IMR-90 (cell line): ENCODE data around the gene PIP4K2A. TPM values are rescaled to one million over a fixed set of nuclear protein-coding genes. Genes with fewer than 3 reads are reported as not detected.

Experiments used
- ATAC-seq: fragments of 200-7000 bp; cut with Tn5 transposase; 2 replicates; pipeline ENCODE4 v1.9.1; 2020; ENCODE audit warnings: low read depth, mild to moderate bottlenecking, moderate library complexity
- BruUV-seq: library from RNA; stranded (reverse); fragments of 400-500 nt; replicated peaks from 2 replicates; lab custom pipeline; 2021; lab: Mats Ljungman, UMichigan
- CTCF ChIA-PET: fragments of 300-600 bp; formaldehyde crosslinking; extraction: SDS; loops from one replicate; lab custom pipeline; 2021; ENCODE audit warnings: antibody characterized with exemption; lab: Yijun Ruan, JAX
- POLR2A ChIA-PET: fragments of 300-600 bp; sonication (Branson Sonifier 250); formaldehyde crosslinking; loops from one replicate; lab custom pipeline; 2022; ENCODE audit warnings: antibody characterized with exemption; ENCODE audit not compliant: unreplicated experiment; lab: Charles Lee
- DNase-seq: peaks from one replicate; pipeline ENCODE4 v3.0.0; 2013
- H2AFZ ChIP-seq: replicated peaks from 2 replicates; pipeline ENCODE3; 2013; ENCODE audit warnings: low read length, mild to moderate bottlenecking; ENCODE audit not compliant: poor library complexity
- H2AK5ac ChIP-seq: 2 replicates; pipeline ENCODE4 v1.6.1; 2013; ENCODE audit warnings: low read depth, low read length, inconsistent platforms
- H2AK9ac ChIP-seq: replicated peaks from 2 replicates; pipeline ENCODE3; 2013; ENCODE audit warnings: mild to moderate bottlenecking, low read depth, low read length, moderate library complexity; ENCODE audit not compliant: poor library complexity
- H2BK120ac ChIP-seq: 2 replicates; pipeline ENCODE4 v1.6.1; 2013; ENCODE audit warnings: low read depth, low read length, inconsistent platforms
- H2BK15ac ChIP-seq: 3 replicates; pipeline ENCODE4 v1.6.1; 2013; ENCODE audit warnings: low read depth, low read length, inconsistent platforms
- H2BK20ac ChIP-seq: 2 replicates; pipeline ENCODE4 v1.6.1; 2013; ENCODE audit warnings: low read depth, mild to moderate bottlenecking, inconsistent platforms, low read length, moderate library complexity
- H2BK5ac ChIP-seq: 2 replicates; pipeline ENCODE4 v1.6.1; 2013; ENCODE audit warnings: mild to moderate bottlenecking, low read depth, low read length, inconsistent platforms; ENCODE audit not compliant: poor library complexity, severe bottlenecking
- H3K14ac ChIP-seq: replicated peaks from 2 replicates; pipeline ENCODE4 v1.6.1; 2013; ENCODE audit warnings: low read depth, low read length, inconsistent platforms
- H3K18ac ChIP-seq: 2 replicates; pipeline ENCODE4 v1.6.1; 2013; ENCODE audit warnings: low read depth, low read length, control low read depth
- H3K23ac ChIP-seq: 2 replicates; pipeline ENCODE4 v1.6.1; 2013; ENCODE audit warnings: low read depth, low read length, inconsistent platforms
- H3K27ac ChIP-seq: 2 replicates; pipeline ENCODE4 v1.5.1; 2013; ENCODE audit warnings: mild to moderate bottlenecking, control low read depth, low read length; ENCODE audit not compliant: insufficient read depth
- H3K27me3 ChIP-seq: 2 replicates; pipeline ENCODE4 v1.6.1; 2013; ENCODE audit warnings: low read length; ENCODE audit not compliant: control insufficient read depth, insufficient read depth
- H3K36me3 ChIP-seq: 2 replicates; pipeline ENCODE4 v1.6.1; 2013; ENCODE audit warnings: low read length, mixed read lengths; ENCODE audit not compliant: control insufficient read depth, insufficient read depth
- H3K4ac ChIP-seq: 2 replicates; pipeline ENCODE4 v1.6.1; 2013; ENCODE audit warnings: low read depth, low read length, inconsistent platforms
- H3K4me1 ChIP-seq: 2 replicates; pipeline ENCODE4 v1.6.1; 2013; ENCODE audit warnings: low read length, mixed read lengths; ENCODE audit not compliant: control insufficient read depth, insufficient read depth
- H3K4me2 ChIP-seq: 2 replicates; pipeline ENCODE4 v1.6.1; 2013; ENCODE audit warnings: low read depth, mild to moderate bottlenecking, control low read depth, low read length, moderate library complexity
- H3K4me3 ChIP-seq: 2 replicates; pipeline ENCODE4 v1.5.1; 2013; ENCODE audit warnings: low read depth, mild to moderate bottlenecking, control low read depth, low read length, moderate library complexity; ENCODE audit not compliant: insufficient read depth
- H3K56ac ChIP-seq: 2 replicates; pipeline ENCODE4 v1.6.1; 2013; ENCODE audit warnings: low read length, inconsistent platforms; ENCODE audit not compliant: insufficient read depth; ENCODE audit errors: extremely low read depth
- H3K79me1 ChIP-seq, 2 experiments: 2 replicates each; pipeline ENCODE4 v1.6.1; 2013; ENCODE audit warnings: low read length in 2 of 2, inconsistent platforms in 1 of 2, low read depth in 1 of 2
- H3K9ac ChIP-seq: 2 replicates; pipeline ENCODE4 v1.6.1; 2013; ENCODE audit warnings: low read depth, low read length, control low read depth
- H3K9me1 ChIP-seq: 2 replicates; pipeline ENCODE4 v1.6.1; 2013; ENCODE audit warnings: low read length, inconsistent platforms; ENCODE audit not compliant: insufficient read depth
- H3K9me3 ChIP-seq: 2 replicates; pipeline ENCODE4 v1.6.1; 2013; ENCODE audit warnings: low read length; ENCODE audit not compliant: control insufficient read depth, insufficient read depth
- H4K20me1 ChIP-seq: 2 replicates; pipeline ENCODE4 v1.6.1; 2013; ENCODE audit warnings: low read length, inconsistent platforms; ENCODE audit not compliant: insufficient read depth
- H4K5ac ChIP-seq: 2 replicates; pipeline ENCODE4 v1.6.1; 2013; ENCODE audit warnings: mild to moderate bottlenecking, low read depth, low read length, control low read depth
- H4K8ac ChIP-seq, 2 experiments: 2 replicates each; pipeline ENCODE4 v1.6.1; 2013; ENCODE audit warnings: low read depth in 2 of 2, low read length in 2 of 2, control low read depth in 1 of 2, inconsistent platforms in 1 of 2
- H4K91ac ChIP-seq: 2 replicates; pipeline ENCODE4 v1.6.1; 2013; ENCODE audit warnings: low read depth, low read length, inconsistent platforms; ENCODE audit not compliant: insufficient read depth
- BHLHE40 ChIP-seq: fragments of 150-350 bp; IDR thresholded peaks from 2 replicates; pipeline ENCODE4 v1.6.1; 2016; ENCODE audit warnings: mild to moderate bottlenecking, low read depth, low read length
- CEBPB ChIP-seq: IDR thresholded peaks from 2 replicates; pipeline ENCODE4 v1.6.1; 2012; ENCODE audit warnings: low read depth, low read length, improper control_type of control experiment
- CHD1 ChIP-seq: IDR thresholded peaks from 2 replicates; pipeline ENCODE4 v1.6.1; 2012; ENCODE audit warnings: low read depth, low read length, improper control_type of control experiment
- FOS ChIP-seq: fragments of 150-350 bp; IDR thresholded peaks from 2 replicates; pipeline ENCODE4 v1.6.1; 2016; ENCODE audit warnings: low read depth, low read length
- MAFK ChIP-seq: IDR thresholded peaks from 2 replicates; pipeline ENCODE4 v1.6.1; 2012; ENCODE audit warnings: low read depth, low read length, improper control_type of control experiment
- MAZ ChIP-seq: IDR thresholded peaks from 2 replicates; pipeline ENCODE4 v1.6.1; 2012; ENCODE audit warnings: low read depth, mild to moderate bottlenecking, low read length, improper control_type of control experiment, moderate library complexity, borderline replicate concordance
- MXI1 ChIP-seq: IDR thresholded peaks from 2 replicates; pipeline ENCODE4 v1.6.1; 2012; ENCODE audit warnings: low read depth, mild to moderate bottlenecking, low read length, moderate library complexity, borderline replicate concordance
- NFE2L2 ChIP-seq: fragments of 150-350 bp; IDR thresholded peaks from 2 replicates; pipeline ENCODE4 v1.6.1; 2016; ENCODE audit warnings: low read depth, mild to moderate bottlenecking, low read length
- POLR2A ChIP-seq: IDR thresholded peaks from 2 replicates; pipeline ENCODE4 v1.6.1; 2012; ENCODE audit warnings: mild to moderate bottlenecking, low read depth, low read length
- RAD21 ChIP-seq: IDR thresholded peaks from 2 replicates; pipeline ENCODE4 v1.6.1; 2012; ENCODE audit warnings: low read length, improper control_type of control experiment
- RCOR1 ChIP-seq: IDR thresholded peaks from 2 replicates; pipeline ENCODE4 v1.6.1; 2012; ENCODE audit warnings: mild to moderate bottlenecking, low read length, improper control_type of control experiment; ENCODE audit not compliant: insufficient replicate concordance
- RFX5 ChIP-seq: IDR thresholded peaks from 2 replicates; pipeline ENCODE4 v1.8.0; 2012; ENCODE audit warnings: low read depth, mild to moderate bottlenecking, low read length, moderate library complexity
- SMC3 ChIP-seq: fragments of 150-350 bp; IDR thresholded peaks from 2 replicates; pipeline ENCODE4 v1.6.1; 2016; ENCODE audit warnings: low read depth, mild to moderate bottlenecking, antibody characterized with exemption, low read length, moderate library complexity
- WGBS, 2 experiments: methylation state at CpG; one replicate each; pipeline versions ENCODE4 v1.1.5 to v1.1.7; 2013; ENCODE audit warnings: missing lambda C conversion rate in 2 of 2; ENCODE audit not compliant: insufficient read length in 1 of 2; ENCODE audit errors: extremely low coverage in 2 of 2; 5-methylcytosine and 5-hydroxymethylcytosine counted together
- dilution Hi-C: fragments of 300-500 bp; cut with HindIII; formaldehyde crosslinking; loops from one replicate; pipeline ENCODE4 v1.14.3; 2018; ENCODE audit warnings: low sequenced_read_pairs; ENCODE audit not compliant: unreplicated experiment
- in situ Hi-C: fragments of 300-500 bp; cut with MboI; formaldehyde crosslinking; loops from 3 replicates; pipeline ENCODE4 v1.14.3; 2019; ENCODE audit warnings: low sequenced_read_pairs, inconsistent platforms, mixed read lengths
- intact Hi-C: fragments of 100-400 bp; cut with micrococcal nuclease; formaldehyde crosslinking; loops from 2 replicates; pipeline ENCODE4 v1.10.0; 2022
- polyA plus RNA-seq, 3 experiments: library from polyadenylated mRNA; depleted of rRNA; stranded (reverse); fragments of >200 nt; gene quantifications; 2 replicates each; pipeline ENCODE4 v1.2.3, GENCODE V29; 2012; ENCODE audit warnings: low replicate concordance in 1 of 3
- total RNA-seq: library from RNA; depleted of rRNA; stranded (reverse); fragments of >200 nt; gene quantifications from 2 replicates; pipeline ENCODE4 v1.2.3, GENCODE V29; 2012
- TF ChIP-seq, protein P1 (sequence below): conservative IDR thresholded peaks from 2 replicates; pipeline ENCODE4 v1.5.1; 2012; ENCODE audit warnings: mild to moderate bottlenecking, low read depth, low read length, improper control_type of control experiment
- TF ChIP-seq, protein P2 (sequence below): fragments of 150-350 bp; IDR thresholded peaks from 2 replicates; pipeline ENCODE4 v1.6.1; 2016; ENCODE audit warnings: low read depth, mild to moderate bottlenecking, low read length, moderate library complexity, borderline replicate concordance
- TF ChIP-seq, protein P3 (sequence below): fragments of 150-350 bp; IDR thresholded peaks from 2 replicates; pipeline ENCODE4 v1.6.1; 2017; ENCODE audit warnings: mild to moderate bottlenecking, antibody characterized with exemption, low read length, low read depth

Gene PIP4K2A
- total and polyA plus RNA-seq, 2 of the 4 experiments (the other 2 are of a cell fraction), result 9.8 to 18.1 TPM

DNA sequence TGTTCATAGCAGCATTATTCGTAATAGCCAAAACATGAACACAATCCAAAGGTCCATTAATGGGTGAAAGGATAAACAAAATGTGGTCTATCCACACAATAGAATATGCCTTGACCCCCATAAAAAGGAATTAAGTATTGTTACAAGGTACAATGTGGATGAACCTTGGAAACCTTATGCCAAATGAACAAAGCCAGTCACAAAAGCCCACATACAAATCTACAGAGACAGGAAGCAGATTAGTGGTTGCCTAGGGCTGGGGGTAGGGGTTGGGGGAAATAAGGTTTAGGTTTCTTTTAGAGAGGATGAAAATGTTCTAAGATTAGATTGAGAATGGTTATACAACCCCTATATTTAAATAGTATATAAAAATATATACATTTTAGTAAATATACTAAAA, 34.8 kb downstream of the PIP4K2A start:
- WGBS, 2 experiments, result no CpG with 5 or more reads among the region's 1 CpG
- in situ Hi-C loops (no loop called here), dilution Hi-C loops (no loop called here), intact Hi-C loops (loop anchor here (2.0 kb wide), 1 partner anchor 13 kb away; no protein-coding TSS in a partner anchor)
- no peak overlapping the region for H2BK120ac ChIP-seq
- no peak overlapping the region for H4K8ac ChIP-seq
- no TSS peak for BruUV-seq
- H4K91ac ChIP-seq, result no peak overlapping the region
- no peaks in the 10 kb centered on the region for H3K9me3 ChIP-seq
- no peak for DNase-seq
- H3K27ac ChIP-seq, result no peak overlapping the region
- H3K79me1 ChIP-seq, result peaks cover 50 to 71% of the 10 kb centered on the region in 2 experiments
- ChIA-PET POLR2A (no interaction called here), CTCF (no interaction called here)
- ATAC-seq, result no peak
- H3K36me3 ChIP-seq, result no peaks in the 10 kb centered on the region
- no peak overlapping the region for H3K18ac ChIP-seq
- peaks cover 17% of the 10 kb centered on the region for H3K4me1 ChIP-seq
- no peak overlapping the region for H3K4me2 ChIP-seq
- H2BK15ac ChIP-seq, result no peak overlapping the region
- no peak overlapping the region for H3K9ac ChIP-seq
- no peak overlapping the region for H2BK20ac ChIP-seq
- no peak overlapping the region for H2AK9ac ChIP-seq
- peaks cover 18% of the 10 kb centered on the region for H3K9me1 ChIP-seq
- no peak overlapping the region for H2AK5ac ChIP-seq
- H3K27me3 ChIP-seq, result no peaks in the 10 kb centered on the region
- peaks cover 39% of the 10 kb centered on the region; the same call in 1 of the 2 replicates for H4K20me1 ChIP-seq
- H3K14ac ChIP-seq, result no peak overlapping the region
- H3K4me3 ChIP-seq, result no peak overlapping the region
- H2BK5ac ChIP-seq, result no peak overlapping the region
- no peak overlapping the region for H3K23ac ChIP-seq
- H2AFZ ChIP-seq, result no peak overlapping the region
- no peak overlapping the region for H3K4ac ChIP-seq
- H3K56ac ChIP-seq, result no peak overlapping the region
- no peak overlapping the region for H4K5ac ChIP-seq
- no peak for TF ChIP-seq FOS
- no peak for TF ChIP-seq SMC3
- TF ChIP-seq, protein P1, sequence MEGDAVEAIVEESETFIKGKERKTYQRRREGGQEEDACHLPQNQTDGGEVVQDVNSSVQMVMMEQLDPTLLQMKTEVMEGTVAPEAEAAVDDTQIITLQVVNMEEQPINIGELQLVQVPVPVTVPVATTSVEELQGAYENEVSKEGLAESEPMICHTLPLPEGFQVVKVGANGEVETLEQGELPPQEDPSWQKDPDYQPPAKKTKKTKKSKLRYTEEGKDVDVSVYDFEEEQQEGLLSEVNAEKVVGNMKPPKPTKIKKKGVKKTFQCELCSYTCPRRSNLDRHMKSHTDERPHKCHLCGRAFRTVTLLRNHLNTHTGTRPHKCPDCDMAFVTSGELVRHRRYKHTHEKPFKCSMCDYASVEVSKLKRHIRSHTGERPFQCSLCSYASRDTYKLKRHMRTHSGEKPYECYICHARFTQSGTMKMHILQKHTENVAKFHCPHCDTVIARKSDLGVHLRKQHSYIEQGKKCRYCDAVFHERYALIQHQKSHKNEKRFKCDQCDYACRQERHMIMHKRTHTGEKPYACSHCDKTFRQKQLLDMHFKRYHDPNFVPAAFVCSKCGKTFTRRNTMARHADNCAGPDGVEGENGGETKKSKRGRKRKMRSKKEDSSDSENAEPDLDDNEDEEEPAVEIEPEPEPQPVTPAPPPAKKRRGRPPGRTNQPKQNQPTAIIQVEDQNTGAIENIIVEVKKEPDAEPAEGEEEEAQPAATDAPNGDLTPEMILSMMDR, result no peak
- TF ChIP-seq, protein P2, sequence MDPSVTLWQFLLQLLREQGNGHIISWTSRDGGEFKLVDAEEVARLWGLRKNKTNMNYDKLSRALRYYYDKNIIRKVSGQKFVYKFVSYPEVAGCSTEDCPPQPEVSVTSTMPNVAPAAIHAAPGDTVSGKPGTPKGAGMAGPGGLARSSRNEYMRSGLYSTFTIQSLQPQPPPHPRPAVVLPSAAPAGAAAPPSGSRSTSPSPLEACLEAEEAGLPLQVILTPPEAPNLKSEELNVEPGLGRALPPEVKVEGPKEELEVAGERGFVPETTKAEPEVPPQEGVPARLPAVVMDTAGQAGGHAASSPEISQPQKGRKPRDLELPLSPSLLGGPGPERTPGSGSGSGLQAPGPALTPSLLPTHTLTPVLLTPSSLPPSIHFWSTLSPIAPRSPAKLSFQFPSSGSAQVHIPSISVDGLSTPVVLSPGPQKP, result no peak
- no peak for TF ChIP-seq CEBPB
- no peak for TF ChIP-seq MXI1
- no peak for TF ChIP-seq BHLHE40
- no peak for TF ChIP-seq CHD1
- no peak for TF ChIP-seq POLR2A
- no peak for TF ChIP-seq RAD21
- TF ChIP-seq RFX5, result no peak
- TF ChIP-seq NFE2L2, result no peak
- no peak for TF ChIP-seq MAZ
- no peak for TF ChIP-seq RCOR1
- no peak for TF ChIP-seq MAFK
- TF ChIP-seq, protein P3, sequence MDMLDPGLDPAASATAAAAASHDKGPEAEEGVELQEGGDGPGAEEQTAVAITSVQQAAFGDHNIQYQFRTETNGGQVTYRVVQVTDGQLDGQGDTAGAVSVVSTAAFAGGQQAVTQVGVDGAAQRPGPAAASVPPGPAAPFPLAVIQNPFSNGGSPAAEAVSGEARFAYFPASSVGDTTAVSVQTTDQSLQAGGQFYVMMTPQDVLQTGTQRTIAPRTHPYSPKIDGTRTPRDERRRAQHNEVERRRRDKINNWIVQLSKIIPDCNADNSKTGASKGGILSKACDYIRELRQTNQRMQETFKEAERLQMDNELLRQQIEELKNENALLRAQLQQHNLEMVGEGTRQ, result no peak
